Neural progenitor cell (in vitro differentiated cells): ENCODE data around the gene SYCE1L. TPM values are rescaled to one million over a fixed set of nuclear protein-coding genes. Genes with fewer than 3 reads are reported as not detected.
"Not testable (repeated sequence)": the region's sequence is repeated elsewhere in the genome, so short reads cannot be mapped to it uniquely, and the experiment has no call there.

ENCODE experiments used
- DNase-seq: peaks from one replicate; pipeline ENCODE4 v3.0.0-alpha.2; 2016; ENCODE audit warnings: low spot score
- H2AFZ ChIP-seq: fragments of 200-600 bp; sonication (generic); replicated peaks from 2 replicates; pipeline ENCODE4 v1.6.1; 2016; ENCODE audit warnings: antibody characterized with exemption
- H3F3A ChIP-seq: fragments of 200-600 bp; sonication (generic); 2 replicates; pipeline ENCODE4 v1.6.1; 2016; ENCODE audit warnings: antibody characterized with exemption, low read depth
- H3K27ac ChIP-seq: fragments of 200-600 bp; sonication (generic); 2 replicates; pipeline ENCODE4 v1.5.1; 2016; ENCODE audit warnings: mild to moderate bottlenecking
- H3K27me3 ChIP-seq: fragments of 200-600 bp; sonication (generic); 2 replicates; pipeline ENCODE4 v1.6.1; 2016; ENCODE audit warnings: mild to moderate bottlenecking, moderate library complexity
- H3K36me3 ChIP-seq: fragments of 200-600 bp; sonication (generic); 2 replicates; pipeline ENCODE4 v1.5.1; 2016
- H3K4me1 ChIP-seq: fragments of 200-600 bp; sonication (generic); 2 replicates; pipeline ENCODE4 v1.6.1; 2016; ENCODE audit warnings: mixed run types
- H3K4me2 ChIP-seq: fragments of 200-600 bp; sonication (generic); 2 replicates; pipeline ENCODE4 v1.6.1; 2016
- H3K4me3 ChIP-seq: fragments of 200-600 bp; sonication (generic); 2 replicates; pipeline ENCODE4 v1.5.1; 2016
- H3K79me2 ChIP-seq: fragments of 200-600 bp; sonication (generic); 2 replicates; pipeline ENCODE4 v1.6.1; 2016; ENCODE audit warnings: low read depth
- H3K9ac ChIP-seq: fragments of 200-600 bp; sonication (generic); 2 replicates; pipeline ENCODE4 v1.6.1; 2016
- H3K9me3 ChIP-seq: fragments of 200-600 bp; sonication (generic); 2 replicates; pipeline ENCODE4 v1.5.1; 2016; ENCODE audit warnings: low read depth
- H4K20me1 ChIP-seq: fragments of 200-600 bp; sonication (generic); 2 replicates; pipeline ENCODE4 v1.6.1; 2016; ENCODE audit warnings: low read depth
- H3K27ac Mint-ChIP-seq: 3 replicates; pipeline ENCODE4 v1.8.0; 2021; ENCODE audit warnings: mixed read lengths
- H3K27me3 Mint-ChIP-seq: 2 replicates; pipeline ENCODE4 v1.8.0; 2022; ENCODE audit warnings: low read depth, mild to moderate bottlenecking, inconsistent platforms, moderate library complexity, mixed read lengths; ENCODE audit not compliant: insufficient read depth
- H3K36me3 Mint-ChIP-seq: 3 replicates; pipeline ENCODE4 v1.8.0; 2021; ENCODE audit warnings: mixed read lengths
- H3K4me1 Mint-ChIP-seq: 3 replicates; pipeline ENCODE4 v1.8.0; 2021; ENCODE audit warnings: mixed read lengths
- H3K4me3 Mint-ChIP-seq: 3 replicates; pipeline ENCODE4 v1.8.0; 2021; ENCODE audit warnings: mild to moderate bottlenecking, moderate library complexity, mixed read lengths
- H3K9me3 Mint-ChIP-seq: 3 replicates; pipeline ENCODE4 v1.8.0; 2020; ENCODE audit warnings: mixed read lengths
- CTCF ChIP-seq: fragments of 200-600 bp; sonication (generic); IDR thresholded peaks from 2 replicates; pipeline ENCODE4 v1.5.1; 2017; ENCODE audit warnings: antibody characterized with exemption, mild to moderate bottlenecking
- EZH2 ChIP-seq: fragments of 200-600 bp; sonication (generic); IDR thresholded peaks from 2 replicates; pipeline ENCODE4 v1.6.1; 2017; ENCODE audit warnings: antibody characterized with exemption, mild to moderate bottlenecking, moderate library complexity
- EZH2phosphoT487 ChIP-seq: fragments of 200-600 bp; sonication (generic); IDR thresholded peaks from 2 replicates; pipeline ENCODE4 v1.6.1; 2017; ENCODE audit warnings: antibody characterized with exemption
- total RNA-seq: library from RNA; depleted of rRNA; stranded (reverse); fragments of >200 nt; gene quantifications from 2 replicates; pipeline ENCODE4 v1.2.3, GENCODE V29; 2015; ENCODE audit warnings: low replicate concordance

The SYCE1L gene
- 2.5 and 4.2 TPM in 2 replicates for total RNA-seq

GRCh38 chr16:77199211-77199610 is at the start of gene SYCE1L:
TSS of gene SYCE1L (plus strand) at chr16:77199408. CDS start at chr16:77199452, 44 bp downstream.
- no peaks in the 10 kb centered on the region for H3K36me3 ChIP-seq

GRCh38 chr16:77157346-77158058 is 41.7 kb upstream of the SYCE1L start:
- no peak overlapping the region for H2AFZ ChIP-seq
- no peak overlapping the region for H3K27ac Mint-ChIP-seq

More at GRCh38 chr16:77199211-77199610, at the start of gene SYCE1L:
- no peak for TF ChIP-seq EZH2phosphoT487
- no peak for TF ChIP-seq CTCF
- no peak for TF ChIP-seq EZH2
- no peaks in the 10 kb centered on the region for H3F3A ChIP-seq
- Mint-ChIP-seq H3K4me3 (no peak within 1 kb of the TSS), H3K27me3 (no peaks in the 10 kb centered on the region), H3K9me3 (no peaks in the 10 kb centered on the region), H3K27ac (no peak within 1 kb of the TSS), H3K36me3 (peaks cover 10% of the 10 kb centered on the region), H3K4me1 (no peaks in the 10 kb centered on the region)
- H3K27me3 ChIP-seq = no peaks in the 10 kb centered on the region
- no peak within 1 kb of the TSS for H3K27ac ChIP-seq
- H3K79me2 ChIP-seq = no peaks in the 10 kb centered on the region
- no peak within 1 kb of the TSS for H2AFZ ChIP-seq
- DNase-seq = no peak
- no peaks in the 10 kb centered on the region for H3K4me1 ChIP-seq
- no peak within 1 kb of the TSS for H3K4me2 ChIP-seq
- H4K20me1 ChIP-seq = no peaks in the 10 kb centered on the region
- H3K4me3 ChIP-seq = no peak within 1 kb of the TSS
- H3K9ac ChIP-seq = no peak within 1 kb of the TSS
- no peaks in the 10 kb centered on the region for H3K9me3 ChIP-seq

GRCh38 chr16:77158293-77158692 is 40.9 kb upstream of the SYCE1L start:
- Histone ChIP-seq H4K20me1 (no peaks in the 10 kb centered on the region), H2AFZ (no peak overlapping the region), H3K4me3 (no peak overlapping the region), H3K79me2 (no peaks in the 10 kb centered on the region), H3K27me3 (no peaks in the 10 kb centered on the region), H3F3A (no peaks in the 10 kb centered on the region), H3K9ac (no peak overlapping the region), H3K9me3 (no peaks in the 10 kb centered on the region), H3K27ac (no peak overlapping the region), H3K4me1 (no peaks in the 10 kb centered on the region), H3K36me3 (no peaks in the 10 kb centered on the region), H3K4me2 (no peak overlapping the region)
- Mint-ChIP-seq H3K27me3 (no peaks in the 10 kb centered on the region), H3K4me3 (no peak overlapping the region), H3K27ac (no peak overlapping the region), H3K4me1 (no peaks in the 10 kb centered on the region), H3K9me3 (no peaks in the 10 kb centered on the region), H3K36me3 (no peaks in the 10 kb centered on the region)
- TF ChIP-seq EZH2 (no peak), EZH2phosphoT487 (no peak)
- no peak for DNase-seq

More at GRCh38 chr16:77157346-77158058, 41.7 kb upstream of the SYCE1L start:
- H3K4me1 ChIP-seq = no peaks in the 10 kb centered on the region
- Mint-ChIP-seq H3K36me3 (no peaks in the 10 kb centered on the region), H3K27me3 (no peaks in the 10 kb centered on the region), H3K4me1 (no peaks in the 10 kb centered on the region), H3K9me3 (no peaks in the 10 kb centered on the region), H3K4me3 (no peak overlapping the region)
- H3K4me2 ChIP-seq = no peak overlapping the region
- no peaks in the 10 kb centered on the region for H3K9me3 ChIP-seq
- H3K27ac ChIP-seq = no peak overlapping the region
- no peaks in the 10 kb centered on the region for H3K79me2 ChIP-seq
- H3K4me3 ChIP-seq = no peak overlapping the region
- H3K9ac ChIP-seq = no peak overlapping the region
- no peaks in the 10 kb centered on the region for H4K20me1 ChIP-seq
- H3F3A ChIP-seq = no peaks in the 10 kb centered on the region
- no peak for DNase-seq
- no peaks in the 10 kb centered on the region for H3K36me3 ChIP-seq
- no peaks in the 10 kb centered on the region for H3K27me3 ChIP-seq
- TF ChIP-seq CTCF (no peak), EZH2 (no peak), EZH2phosphoT487 (no peak)

- H3K4me3 Mint-ChIP-seq = no peak overlapping the region
- no peak overlapping the region for H3K27ac Mint-ChIP-seq
- no peak overlapping the region for H3K9ac ChIP-seq
- TF ChIP-seq EZH2 (no peak), CTCF (no peak), EZH2phosphoT487 (no peak)
- no peaks in the 10 kb centered on the region for H3K4me1 Mint-ChIP-seq
- no peaks in the 10 kb centered on the region for H3K27me3 ChIP-seq
- H3K4me2 ChIP-seq = no peak overlapping the region
- H3K27ac ChIP-seq = no peak overlapping the region
- H3K4me3 ChIP-seq = no peak overlapping the region
- H3K36me3 ChIP-seq = no peaks in the 10 kb centered on the region
- H3K36me3 Mint-ChIP-seq = no peaks in the 10 kb centered on the region
- H3K9me3 ChIP-seq = no peaks in the 10 kb centered on the region
- H3K79me2 ChIP-seq = no peaks in the 10 kb centered on the region
- no peaks in the 10 kb centered on the region for H3K4me1 ChIP-seq
- no peaks in the 10 kb centered on the region for H3K27me3 Mint-ChIP-seq
- no peaks in the 10 kb centered on the region for H3F3A ChIP-seq
- no peak for DNase-seq
- no peaks in the 10 kb centered on the region for H3K9me3 Mint-ChIP-seq
- no peak overlapping the region for H2AFZ ChIP-seq
- H4K20me1 ChIP-seq = no peaks in the 10 kb centered on the region
Observed at GRCh38 chr16:77165006-77165405, 34.2 kb upstream of the SYCE1L start.

GRCh38 chr16:77165536-77166236 is 33.5 kb upstream of the SYCE1L start:
- H3K36me3 ChIP-seq, H3K27ac ChIP-seq, H3F3A ChIP-seq, H3K9me3 Mint-ChIP-seq, H3K4me3 Mint-ChIP-seq, H3K4me3 ChIP-seq, H3K27me3 Mint-ChIP-seq, H3K9me3 ChIP-seq, H3K4me2 ChIP-seq, DNase-seq, H3K9ac ChIP-seq, H3K79me2 ChIP-seq, H3K4me1 ChIP-seq, H3K4me1 Mint-ChIP-seq, H3K27me3 ChIP-seq, H2AFZ ChIP-seq, H3K36me3 Mint-ChIP-seq, H3K27ac Mint-ChIP-seq, H4K20me1 ChIP-seq: not testable (repeated sequence)
